Gastroesophageal sphincter (tissue), 3 donors: ENCODE measurements around the gene ARHGAP24.

Source experiments
- POLR2AphosphoS5 ChIP-seq: sonication (generic); formaldehyde crosslinking; IDR thresholded peaks from one replicate; pipeline ENCODE4 v1.6.1; 2017; ENCODE audit warnings: antibody characterized with exemption
- TF ChIP-seq, protein P1 (sequence below), 4 experiments: fragments of 200-600 bp in 2 of 4; fragments of 450-650 bp in 2 of 4; sonication (generic) in 1 of 4; IDR thresholded peaks; one replicate each; pipeline ENCODE4 v1.5.1; 2017 to 2019; ENCODE audit warnings: antibody characterized with exemption in 4 of 4, mild to moderate bottlenecking in 2 of 4, moderate library complexity in 2 of 4

- TF ChIP-seq, protein P1, sequence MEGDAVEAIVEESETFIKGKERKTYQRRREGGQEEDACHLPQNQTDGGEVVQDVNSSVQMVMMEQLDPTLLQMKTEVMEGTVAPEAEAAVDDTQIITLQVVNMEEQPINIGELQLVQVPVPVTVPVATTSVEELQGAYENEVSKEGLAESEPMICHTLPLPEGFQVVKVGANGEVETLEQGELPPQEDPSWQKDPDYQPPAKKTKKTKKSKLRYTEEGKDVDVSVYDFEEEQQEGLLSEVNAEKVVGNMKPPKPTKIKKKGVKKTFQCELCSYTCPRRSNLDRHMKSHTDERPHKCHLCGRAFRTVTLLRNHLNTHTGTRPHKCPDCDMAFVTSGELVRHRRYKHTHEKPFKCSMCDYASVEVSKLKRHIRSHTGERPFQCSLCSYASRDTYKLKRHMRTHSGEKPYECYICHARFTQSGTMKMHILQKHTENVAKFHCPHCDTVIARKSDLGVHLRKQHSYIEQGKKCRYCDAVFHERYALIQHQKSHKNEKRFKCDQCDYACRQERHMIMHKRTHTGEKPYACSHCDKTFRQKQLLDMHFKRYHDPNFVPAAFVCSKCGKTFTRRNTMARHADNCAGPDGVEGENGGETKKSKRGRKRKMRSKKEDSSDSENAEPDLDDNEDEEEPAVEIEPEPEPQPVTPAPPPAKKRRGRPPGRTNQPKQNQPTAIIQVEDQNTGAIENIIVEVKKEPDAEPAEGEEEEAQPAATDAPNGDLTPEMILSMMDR (IDR thresholded peaks at IDR 0.05) = no peak
- no peak for TF ChIP-seq POLR2AphosphoS5
These were observed 560.7 kb downstream of the ARHGAP24 start for GRCh38 chr4:86035688-86036087.
